Skeletal muscle cell (primary cell): ENCODE results near the gene FURIN.
"Not testable (repeated sequence)": the region's sequence is repeated elsewhere in the genome, so short reads cannot be mapped to it uniquely, and the experiment has no call there.

Experiments
- DNase-seq: peaks from one replicate; pipeline ENCODE4 v3.0.0-alpha.2; 2010; ENCODE audit warnings: low read depth
- H3K4me3 ChIP-seq: 2 replicates; pipeline ENCODE4 v1.5.1; 2011; ENCODE audit warnings: low read depth, mild to moderate bottlenecking, control low read depth, low read length, moderate library complexity

Gene FURIN

GRCh38 chr15:90868261-90868689 lies at the start of gene FURIN:
FURIN (plus strand) TSS chr15:90868588; CDS start chr15:90875741, 7,153 bp downstream.
- DNase-seq, result no peak
- no peak within 1 kb of the TSS for H3K4me3 ChIP-seq

GRCh38 chr15:90819390-90819789 lies 49.0 kb upstream of the FURIN start:
- H3K4me3 ChIP-seq, result no peak overlapping the region
- DNase-seq, result no peak

- no peak for DNase-seq
- no peak overlapping the region for H3K4me3 ChIP-seq
Observed at GRCh38 chr15:90819850-90820249, 48.5 kb upstream of the FURIN start.

GRCh38 chr15:90820481-90820880 lies 47.9 kb upstream of the FURIN start:
- H3K4me3 ChIP-seq, result no peak overlapping the region
- no peak for DNase-seq

- no peak overlapping the region for H3K4me3 ChIP-seq
- no peak for DNase-seq
Observed at GRCh38 chr15:90822204-90822955, 46.0 kb upstream of the FURIN start.

- no peak for DNase-seq
- H3K4me3 ChIP-seq, result no peak overlapping the region
Observed at GRCh38 chr15:90823455-90823974, 44.9 kb upstream of the FURIN start.

GRCh38 chr15:90825115-90825899 lies 43.1 kb upstream of the FURIN start:
- not testable (repeated sequence) for H3K4me3 ChIP-seq, DNase-seq

- not testable (repeated sequence) for H3K4me3 ChIP-seq, DNase-seq
Observed at GRCh38 chr15:90826206-90826885, 42.0 kb upstream of the FURIN start.

GRCh38 chr15:90826886-90827435 lies 41.4 kb upstream of the FURIN start:
- DNase-seq, result no peak
- no peak overlapping the region for H3K4me3 ChIP-seq

- no peak overlapping the region for H3K4me3 ChIP-seq
- DNase-seq, result no peak
Observed at GRCh38 chr15:90828111-90828510, 40.3 kb upstream of the FURIN start.

- H3K4me3 ChIP-seq, result no peak overlapping the region
- no peak for DNase-seq
Observed at GRCh38 chr15:90829126-90829525, 39.3 kb upstream of the FURIN start.

GRCh38 chr15:90829942-90830440 lies 38.4 kb upstream of the FURIN start:
- H3K4me3 ChIP-seq, result no peak overlapping the region
- DNase-seq, result no peak

- DNase-seq, result no peak
- H3K4me3 ChIP-seq, result no peak overlapping the region
Observed at GRCh38 chr15:90834626-90835025, 33.8 kb upstream of the FURIN start.

GRCh38 chr15:90836296-90836871 lies 32.0 kb upstream of the FURIN start:
- peak; percentile 35 for DNase-seq

GRCh38 chr15:90837094-90837493 lies 31.3 kb upstream of the FURIN start:
- no peak for DNase-seq

More at GRCh38 chr15:90836296-90836871, 32.0 kb upstream of the FURIN start:
- no peak overlapping the region for H3K4me3 ChIP-seq

GRCh38 chr15:90838139-90838538 lies 30.2 kb upstream of the FURIN start:
- H3K4me3 ChIP-seq, result no peak overlapping the region
- DNase-seq, result no peak

More at GRCh38 chr15:90837094-90837493, 31.3 kb upstream of the FURIN start:
- no peak overlapping the region for H3K4me3 ChIP-seq

GRCh38 chr15:90838544-90838943 lies 29.8 kb upstream of the FURIN start:
- no peak for DNase-seq
- no peak overlapping the region for H3K4me3 ChIP-seq

GRCh38 chr15:90839187-90840071 lies 29.0 kb upstream of the FURIN start:
- peak; percentile 16 for DNase-seq

More at GRCh38 chr15:90839187-90840071, 29.0 kb upstream of the FURIN start:
- no peak overlapping the region for H3K4me3 ChIP-seq
